SK-N-SH (cell line): Measurements from ENCODE around the gene TMTC2.

Experiments
- ELF1 ChIP-seq: IDR thresholded peaks from 2 replicates; pipeline ENCODE4 v1.4.0; 2012
- RFX5 ChIP-seq: IDR thresholded peaks from 2 replicates; pipeline ENCODE4 v1.6.1; 2012; ENCODE audit warnings: mild to moderate bottlenecking, improper control_type of control experiment, low read length
- TF ChIP-seq, protein P1 (sequence below): fragments of 200-600 bp; sonication (generic); IDR thresholded peaks from 2 replicates; pipeline ENCODE4 v1.6.1; 2017; ENCODE audit warnings: antibody characterized with exemption, mild to moderate bottlenecking, moderate library complexity
- TF ChIP-seq, protein P2 (sequence below): IDR thresholded peaks from 2 replicates; pipeline ENCODE4; 2012

DNA sequence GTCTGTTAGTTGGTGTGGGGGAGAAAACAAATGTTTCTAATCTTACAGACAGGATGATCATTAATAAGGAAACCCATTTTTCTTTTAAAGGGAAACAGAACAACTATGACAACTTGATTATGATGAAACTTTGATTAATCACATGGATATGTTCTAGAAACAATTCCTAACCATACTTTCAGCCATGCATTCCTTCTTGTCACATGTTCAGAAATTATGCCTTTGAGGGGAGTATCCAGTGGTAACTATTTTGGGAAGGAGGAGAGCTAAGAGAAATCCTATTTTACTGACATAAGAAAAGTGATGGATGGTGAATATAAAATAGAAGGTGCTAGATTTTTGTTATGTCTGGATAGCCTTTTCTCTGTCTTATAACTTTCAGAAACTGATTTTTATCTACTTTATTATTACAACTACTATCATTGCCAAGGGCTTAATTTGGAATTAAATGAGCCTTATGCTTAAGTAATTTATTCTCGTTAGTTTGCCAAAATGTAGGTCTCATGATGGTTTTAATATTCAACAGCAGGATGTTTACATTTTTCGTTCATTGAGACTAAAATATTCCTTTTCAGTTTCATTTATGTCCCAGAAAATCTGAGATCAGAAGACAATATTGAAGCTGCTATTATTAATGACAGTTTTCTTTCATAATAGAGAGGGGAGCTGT is 200.1 kb downstream of the TMTC2 start:
- TF ChIP-seq, protein P1, sequence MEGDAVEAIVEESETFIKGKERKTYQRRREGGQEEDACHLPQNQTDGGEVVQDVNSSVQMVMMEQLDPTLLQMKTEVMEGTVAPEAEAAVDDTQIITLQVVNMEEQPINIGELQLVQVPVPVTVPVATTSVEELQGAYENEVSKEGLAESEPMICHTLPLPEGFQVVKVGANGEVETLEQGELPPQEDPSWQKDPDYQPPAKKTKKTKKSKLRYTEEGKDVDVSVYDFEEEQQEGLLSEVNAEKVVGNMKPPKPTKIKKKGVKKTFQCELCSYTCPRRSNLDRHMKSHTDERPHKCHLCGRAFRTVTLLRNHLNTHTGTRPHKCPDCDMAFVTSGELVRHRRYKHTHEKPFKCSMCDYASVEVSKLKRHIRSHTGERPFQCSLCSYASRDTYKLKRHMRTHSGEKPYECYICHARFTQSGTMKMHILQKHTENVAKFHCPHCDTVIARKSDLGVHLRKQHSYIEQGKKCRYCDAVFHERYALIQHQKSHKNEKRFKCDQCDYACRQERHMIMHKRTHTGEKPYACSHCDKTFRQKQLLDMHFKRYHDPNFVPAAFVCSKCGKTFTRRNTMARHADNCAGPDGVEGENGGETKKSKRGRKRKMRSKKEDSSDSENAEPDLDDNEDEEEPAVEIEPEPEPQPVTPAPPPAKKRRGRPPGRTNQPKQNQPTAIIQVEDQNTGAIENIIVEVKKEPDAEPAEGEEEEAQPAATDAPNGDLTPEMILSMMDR = no peak
- TF ChIP-seq RFX5 (no peak), ELF1 (no peak)
- TF ChIP-seq, protein P2, sequence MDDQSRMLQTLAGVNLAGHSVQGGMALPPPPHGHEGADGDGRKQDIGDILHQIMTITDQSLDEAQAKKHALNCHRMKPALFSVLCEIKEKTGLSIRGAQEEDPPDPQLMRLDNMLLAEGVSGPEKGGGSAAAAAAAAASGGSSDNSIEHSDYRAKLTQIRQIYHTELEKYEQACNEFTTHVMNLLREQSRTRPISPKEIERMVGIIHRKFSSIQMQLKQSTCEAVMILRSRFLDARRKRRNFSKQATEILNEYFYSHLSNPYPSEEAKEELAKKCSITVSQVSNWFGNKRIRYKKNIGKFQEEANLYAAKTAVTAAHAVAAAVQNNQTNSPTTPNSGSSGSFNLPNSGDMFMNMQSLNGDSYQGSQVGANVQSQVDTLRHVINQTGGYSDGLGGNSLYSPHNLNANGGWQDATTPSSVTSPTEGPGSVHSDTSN = no peak
